Activated CD4-positive, alpha-beta memory T cell treated with anti-CD3 and anti-CD28 coated beads for 36 hours (primary cell): ENCODE results near the gene MRPL11. TPM values are rescaled to one million over a fixed set of nuclear protein-coding genes. Genes with fewer than 3 reads are reported as not detected.

ENCODE experiments used
- CTCF ChIA-PET: fragments of 350-600 bp; sonication (Branson Sonifier 250); formaldehyde crosslinking; loops from one replicate; lab custom pipeline; 2021; ENCODE audit warnings: antibody characterized with exemption, inconsistent platforms; lab: Charles Lee
- POLR2A ChIA-PET: fragments of 350-600 bp; sonication (Branson Sonifier 250); formaldehyde crosslinking; loops from one replicate; lab custom pipeline; 2021; ENCODE audit warnings: antibody characterized with exemption; lab: Charles Lee
- DNase-seq: peaks from one replicate; pipeline ENCODE4 v3.0.0-alpha.2; 2020
- H3K27ac Mint-ChIP-seq: one replicate; pipeline ENCODE4 v1.8.0; 2021; ENCODE audit warnings: mixed read lengths
- H3K27me3 Mint-ChIP-seq: one replicate; pipeline ENCODE4 v1.8.0; 2021; ENCODE audit warnings: mixed read lengths
- H3K36me3 Mint-ChIP-seq: one replicate; pipeline ENCODE4 v1.8.0; 2021; ENCODE audit warnings: mixed read lengths
- H3K4me1 Mint-ChIP-seq: one replicate; pipeline ENCODE4 v1.8.0; 2021; ENCODE audit warnings: low read depth, mixed read lengths
- H3K4me3 Mint-ChIP-seq: one replicate; pipeline ENCODE4 v1.8.0; 2021; ENCODE audit warnings: mild to moderate bottlenecking, mixed read lengths
- H3K9me3 Mint-ChIP-seq: one replicate; pipeline ENCODE4 v1.8.0; 2021; ENCODE audit warnings: mixed read lengths
- intact Hi-C: fragments of 100-400 bp; cut with micrococcal nuclease; formaldehyde crosslinking; loops from one replicate; pipeline ENCODE4 v1.15.1; 2023
- total RNA-seq, 2 experiments: library from RNA; stranded (reverse); gene quantifications; one replicate each; pipeline ENCODE4 v1.2.3, GENCODE V29; 2021

Gene MRPL11
- total RNA-seq, 2 experiments from 2014 or later = 104 to 106 TPM

DNA sequence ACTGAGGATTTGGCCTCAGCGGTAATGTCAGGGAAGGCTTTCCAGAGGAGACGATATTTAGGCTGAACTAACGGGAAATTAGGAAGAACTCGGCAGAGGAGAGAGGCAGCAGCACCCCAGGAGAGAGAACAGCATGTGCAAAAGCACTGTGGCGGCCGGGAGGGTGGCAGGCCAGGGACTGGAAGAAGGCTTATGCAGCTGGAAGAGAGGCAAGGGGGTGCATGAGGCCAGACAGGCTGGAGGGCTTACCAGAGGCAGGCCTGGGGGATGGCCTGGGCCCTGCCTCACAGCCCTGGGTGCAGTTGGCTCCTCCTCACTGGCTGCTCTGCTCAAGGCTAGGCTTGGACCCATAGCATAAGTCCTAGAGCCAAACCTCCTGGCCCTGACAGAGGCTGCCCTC is 25.5 kb downstream of the MRPL11 start:
- POLR2A ChIA-PET = no interaction called here
- CTCF ChIA-PET = interaction anchor here (2.9 kb wide), 1 partner anchor 16 kb away, joined by 12 read pairs; no protein-coding TSS in a partner anchor
- intact Hi-C loops = no loop called here
- Mint-ChIP-seq H3K27me3 (peaks cover 53% of the 10 kb centered on the region), H3K27ac (no peak overlapping the region), H3K9me3 (no peaks in the 10 kb centered on the region), H3K4me3 (no peak overlapping the region), H3K4me1 (peaks cover 21% of the 10 kb centered on the region), H3K36me3 (no peaks in the 10 kb centered on the region)
- DNase-seq = no peak

DNA sequence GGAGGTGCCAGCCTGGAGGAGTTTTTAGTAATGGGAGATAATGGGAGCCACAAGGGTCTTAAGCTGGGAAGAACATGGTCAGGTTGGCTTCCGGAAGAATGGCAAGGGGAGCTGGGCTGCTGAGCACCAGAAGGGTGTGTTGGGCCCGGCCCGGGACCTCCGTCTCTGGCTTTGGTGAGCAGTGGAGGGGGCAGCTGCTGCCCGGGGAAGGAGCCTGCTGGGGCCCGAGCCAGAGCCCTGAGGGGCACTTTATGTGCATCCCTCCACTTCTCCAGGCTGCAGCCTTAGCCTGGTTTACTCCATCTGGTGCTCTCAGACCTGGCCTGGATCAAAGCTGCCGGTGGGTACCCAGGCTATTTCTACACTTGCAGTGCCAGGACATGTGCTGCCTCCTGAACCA is 26.5 kb downstream of the MRPL11 start:
- CTCF ChIA-PET = interaction anchor here (0.7 to 1.7 kb wide), 4 partner anchors 26 to 422 kb away, joined by 3 to 5 read pairs (median 4); partner anchors contain the start of gene MRPL11
- POLR2A ChIA-PET = no interaction called here
- Mint-ChIP-seq H3K4me1 (peaks cover 11% of the 10 kb centered on the region), H3K4me3 (no peak overlapping the region), H3K9me3 (no peaks in the 10 kb centered on the region), H3K27me3 (peaks cover 42% of the 10 kb centered on the region), H3K27ac (no peak overlapping the region), H3K36me3 (no peaks in the 10 kb centered on the region)
- no peak for DNase-seq
- intact Hi-C loops = no loop called here

DNA sequence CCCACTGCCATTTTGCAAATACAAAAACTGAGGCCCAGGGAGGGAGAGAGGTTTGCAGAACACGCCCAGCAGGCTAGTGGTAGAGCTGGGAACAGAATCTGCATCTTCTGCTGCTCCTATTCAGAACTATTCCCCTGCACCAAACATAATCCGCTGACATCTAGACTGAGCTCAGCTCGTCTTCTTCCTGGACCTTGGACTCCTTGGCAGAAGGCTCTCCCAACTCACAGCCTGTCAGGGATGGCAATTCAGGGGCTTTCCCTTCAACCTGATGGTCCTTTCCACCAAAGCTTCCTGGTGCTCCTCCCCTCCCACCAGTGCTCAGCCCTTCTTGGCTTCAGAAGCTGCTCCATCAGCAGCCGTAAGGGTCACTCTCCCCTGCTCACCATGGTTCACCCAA is 27.3 kb downstream of the MRPL11 start:
- POLR2A ChIA-PET = no interaction called here
- CTCF ChIA-PET = interaction anchor here (1.1 to 4.4 kb wide), 4 partner anchors 10 to 267 kb away, joined by 4 to 25 read pairs (median 5); partner anchors contain the start of genes MRPL11 and NPAS4
- Mint-ChIP-seq H3K27ac (no peak overlapping the region), H3K9me3 (no peaks in the 10 kb centered on the region), H3K27me3 (peaks cover 37% of the 10 kb centered on the region), H3K4me1 (peaks cover 4% of the 10 kb centered on the region), H3K4me3 (no peak overlapping the region), H3K36me3 (no peaks in the 10 kb centered on the region)
- intact Hi-C loops = no loop called here
- no peak for DNase-seq

DNA sequence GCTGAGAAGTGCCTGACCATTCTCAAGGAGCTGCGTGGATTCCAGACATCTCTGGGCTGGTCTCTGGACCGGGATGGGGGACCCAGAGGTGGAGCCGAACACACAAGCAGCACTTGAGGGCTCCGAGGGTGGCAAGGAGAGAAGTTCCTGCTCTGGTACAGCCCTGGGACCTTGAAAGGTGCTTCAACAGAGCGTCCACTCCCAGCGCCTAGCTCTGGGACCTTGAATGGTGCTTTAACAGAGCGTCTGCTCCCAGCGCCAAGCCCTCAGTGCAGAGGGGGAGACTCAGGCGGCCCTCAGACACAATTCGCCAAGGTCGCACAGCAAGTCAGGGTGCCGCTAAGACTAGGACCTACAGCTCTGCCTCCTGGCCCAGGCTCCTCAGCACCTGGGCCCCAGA is 28.5 kb downstream of the MRPL11 start:
- Mint-ChIP-seq H3K4me3 (no peak overlapping the region), H3K27me3 (peaks cover 26% of the 10 kb centered on the region), H3K27ac (no peak overlapping the region), H3K36me3 (no peaks in the 10 kb centered on the region), H3K4me1 (peaks cover 4% of the 10 kb centered on the region), H3K9me3 (no peaks in the 10 kb centered on the region)
- DNase-seq = no peak
- ChIA-PET CTCF (interaction anchor here (0.6 to 4.9 kb wide), 6 partner anchors 7 to 273 kb away, joined by 3 to 104 read pairs (median 26); partner anchors contain the start of genes MRPL11, NPAS4 and RBM4B), POLR2A (no interaction called here)
- intact Hi-C loops = no loop called here

DNA sequence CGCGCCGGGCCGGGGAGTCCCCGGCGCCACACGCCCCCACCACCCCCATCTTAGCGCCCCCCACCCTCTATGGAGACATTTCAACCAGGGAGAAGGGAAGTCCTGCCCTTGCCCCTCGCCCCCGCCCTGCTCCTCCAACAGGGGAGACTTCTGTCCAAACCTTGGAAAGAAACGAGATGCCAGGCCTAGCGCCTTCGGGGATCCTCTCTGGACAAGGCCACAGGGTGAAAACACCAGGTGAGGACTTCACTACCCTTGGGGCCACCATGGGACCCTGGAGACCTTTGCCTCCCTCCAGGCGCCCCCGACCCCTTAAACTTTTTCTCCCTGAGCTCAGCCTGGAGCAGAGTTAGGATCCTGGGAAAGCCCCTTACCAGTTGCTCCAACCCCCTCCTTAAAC is 29.4 kb downstream of the MRPL11 start:
- H3K4me3 Mint-ChIP-seq = no peak overlapping the region
- H3K4me1 Mint-ChIP-seq = peaks cover 4% of the 10 kb centered on the region
- H3K36me3 Mint-ChIP-seq = no peaks in the 10 kb centered on the region
- intact Hi-C loops = loop anchor here (2.0 kb wide), 1 partner anchor 30 kb away; the partner anchor contains the start of gene MRPL11
- H3K9me3 Mint-ChIP-seq = no peaks in the 10 kb centered on the region
- ChIA-PET POLR2A (no interaction called here), CTCF (interaction anchor here (0.7 to 4.9 kb wide), 23 partner anchors 8 to 269 kb away, joined by 3 to 104 read pairs (median 5); partner anchors contain the start of genes DPP3, MRPL11, NPAS4 and PELI3)
- H3K27ac Mint-ChIP-seq = no peak overlapping the region
- H3K27me3 Mint-ChIP-seq = peaks cover 18% of the 10 kb centered on the region
- no peak for DNase-seq

DNA sequence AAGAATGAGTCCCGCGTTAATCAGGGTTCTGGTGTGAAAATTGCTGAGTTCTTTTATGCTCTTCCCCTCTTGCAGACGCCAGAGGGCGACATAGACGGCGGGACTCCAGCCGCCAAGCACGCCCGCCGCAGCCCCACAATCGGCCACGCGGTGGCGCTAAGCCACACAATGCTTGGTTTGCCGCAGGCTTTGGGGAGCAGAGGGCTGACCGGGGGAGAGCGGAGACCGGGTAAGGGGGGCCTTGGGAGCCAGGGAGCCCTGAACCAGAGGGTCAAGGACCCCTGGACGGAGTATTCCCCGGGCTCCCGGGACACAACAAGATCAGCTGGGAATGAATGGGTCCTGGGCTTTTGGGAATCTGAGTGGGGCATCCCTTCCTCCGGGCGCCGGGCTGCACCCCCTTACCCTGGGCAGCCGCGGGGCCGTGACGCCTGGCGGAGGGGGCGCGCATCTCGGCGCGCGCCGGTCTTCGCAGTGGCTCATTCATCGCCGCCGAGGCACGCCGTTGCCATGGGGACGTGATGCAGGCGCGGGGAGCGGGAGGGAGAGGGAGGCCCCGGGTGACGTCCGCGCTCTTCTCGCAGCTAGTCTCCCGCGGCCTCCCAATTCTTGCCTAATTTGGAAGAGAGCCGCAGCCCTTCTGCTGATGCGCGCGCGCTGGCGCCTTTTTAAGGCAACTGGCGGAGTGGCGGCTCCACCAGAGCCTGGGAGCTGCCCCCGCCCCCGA is 30.0 kb downstream of the MRPL11 start:
- POLR2A ChIA-PET = no interaction called here
- peak overlapping the region; percentile 67 for H3K4me3 Mint-ChIP-seq
- CTCF ChIA-PET = interaction anchor here (0.6 to 4.9 kb wide), 25 partner anchors 8 to 691 kb away, joined by 3 to 104 read pairs (median 4); partner anchors contain the start of genes DPP3, MRPL11, NPAS4 and PELI3
- no peaks in the 10 kb centered on the region for H3K36me3 Mint-ChIP-seq
- H3K27ac Mint-ChIP-seq = no peak overlapping the region
- peaks cover 4% of the 10 kb centered on the region for H3K4me1 Mint-ChIP-seq
- DNase-seq = peak; percentile 93
- no peaks in the 10 kb centered on the region for H3K9me3 Mint-ChIP-seq
- intact Hi-C loops = loop anchor here (1.0 to 2.0 kb wide), 5 partner anchors 10 to 270 kb away; partner anchors contain the start of genes DPP3 and MRPL11
- H3K27me3 Mint-ChIP-seq = peaks cover 17% of the 10 kb centered on the region

DNA sequence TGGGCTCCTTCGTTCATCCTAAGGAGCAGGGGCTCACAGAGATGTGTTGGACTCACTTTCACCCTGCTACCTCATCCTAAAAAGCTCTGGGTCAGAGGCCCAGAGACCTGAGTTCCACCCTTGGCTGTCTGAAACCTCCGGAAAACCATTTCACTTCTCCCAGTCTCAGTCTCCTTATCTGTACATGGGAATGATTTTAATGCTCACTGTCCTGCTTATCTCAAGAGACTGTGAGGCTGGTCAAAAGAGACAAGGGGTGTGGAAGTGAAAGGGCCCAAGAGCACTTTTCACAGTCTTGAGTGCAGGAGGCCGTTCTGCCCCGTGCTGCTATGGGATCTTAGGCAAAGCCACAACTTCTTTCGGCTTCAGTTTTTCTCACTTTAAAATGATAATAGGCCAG is 31.0 kb downstream of the MRPL11 start:
- Mint-ChIP-seq H3K9me3 (no peaks in the 10 kb centered on the region), H3K4me1 (peaks cover 4% of the 10 kb centered on the region), H3K4me3 (no peak overlapping the region), H3K27ac (no peak overlapping the region), H3K27me3 (peaks cover 12% of the 10 kb centered on the region), H3K36me3 (no peaks in the 10 kb centered on the region)
- DNase-seq = no peak
- ChIA-PET CTCF (interaction anchor here (0.7 to 4.9 kb wide), 14 partner anchors 10 to 390 kb away, joined by 3 to 104 read pairs (median 8); partner anchors contain the start of genes DPP3, MRPL11, NPAS4 and RBM4B), POLR2A (no interaction called here)
- intact Hi-C loops = loop anchor here (1.0 to 2.0 kb wide), 5 partner anchors 11 to 271 kb away; partner anchors contain the start of genes DPP3 and MRPL11

DNA sequence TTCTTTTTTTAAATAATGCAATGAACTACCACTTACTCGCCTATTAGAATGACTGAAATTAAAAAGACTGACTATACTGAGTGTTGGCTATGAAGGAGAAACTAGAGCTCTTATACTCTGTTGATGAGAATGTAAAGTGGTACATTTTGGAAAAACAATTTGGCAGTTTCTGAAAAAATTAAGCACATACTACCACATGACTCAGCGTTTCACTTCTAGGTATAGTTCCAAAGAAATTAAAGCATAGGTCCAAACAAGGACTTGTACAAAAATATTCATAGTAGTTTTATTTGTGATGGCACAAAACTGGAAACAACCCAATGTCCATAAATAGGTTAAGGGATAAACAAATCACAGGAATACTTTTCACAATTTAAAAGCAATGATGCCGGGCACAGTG is 44.7 kb downstream of the MRPL11 start:
- Mint-ChIP-seq H3K27ac (no peak overlapping the region), H3K4me3 (no peak overlapping the region), H3K27me3 (peaks cover 5% of the 10 kb centered on the region), H3K4me1 (no peaks in the 10 kb centered on the region), H3K9me3 (no peaks in the 10 kb centered on the region), H3K36me3 (no peaks in the 10 kb centered on the region)
- ChIA-PET CTCF (no interaction called here), POLR2A (no interaction called here)
- DNase-seq = no peak
- intact Hi-C loops = no loop called here

DNA sequence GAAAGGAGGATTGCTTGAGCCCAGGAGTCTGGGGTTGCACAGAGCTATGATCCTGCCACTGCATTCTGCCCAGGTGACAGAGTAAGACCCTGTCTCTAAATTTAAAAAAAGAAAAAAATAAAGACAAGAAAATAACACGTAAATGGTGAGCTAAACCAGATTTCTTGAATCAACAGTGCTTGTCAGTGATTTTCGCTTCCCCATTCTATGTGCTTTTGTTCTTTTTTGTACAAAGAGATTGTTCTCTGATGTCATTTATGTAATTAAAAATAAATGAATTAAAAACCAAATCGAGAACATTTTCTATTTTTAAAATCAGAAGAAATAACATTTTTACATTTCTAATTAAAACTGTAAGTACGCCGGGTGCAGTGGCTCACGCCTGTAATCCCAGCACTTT is 47.3 kb downstream of the MRPL11 start:
- POLR2A ChIA-PET = no interaction called here
- Mint-ChIP-seq H3K9me3 (no peaks in the 10 kb centered on the region), H3K27ac (no peak overlapping the region), H3K27me3 (peaks cover 4% of the 10 kb centered on the region), H3K36me3 (no peaks in the 10 kb centered on the region), H3K4me1 (peaks cover 4% of the 10 kb centered on the region), H3K4me3 (no peak overlapping the region)
- CTCF ChIA-PET = interaction anchor here (1.0 to 3.3 kb wide), 3 partner anchors 14 to 79 kb away, joined by 3 to 45 read pairs (median 4); no protein-coding TSS in a partner anchor
- no peak for DNase-seq
- intact Hi-C loops = no loop called here

DNA sequence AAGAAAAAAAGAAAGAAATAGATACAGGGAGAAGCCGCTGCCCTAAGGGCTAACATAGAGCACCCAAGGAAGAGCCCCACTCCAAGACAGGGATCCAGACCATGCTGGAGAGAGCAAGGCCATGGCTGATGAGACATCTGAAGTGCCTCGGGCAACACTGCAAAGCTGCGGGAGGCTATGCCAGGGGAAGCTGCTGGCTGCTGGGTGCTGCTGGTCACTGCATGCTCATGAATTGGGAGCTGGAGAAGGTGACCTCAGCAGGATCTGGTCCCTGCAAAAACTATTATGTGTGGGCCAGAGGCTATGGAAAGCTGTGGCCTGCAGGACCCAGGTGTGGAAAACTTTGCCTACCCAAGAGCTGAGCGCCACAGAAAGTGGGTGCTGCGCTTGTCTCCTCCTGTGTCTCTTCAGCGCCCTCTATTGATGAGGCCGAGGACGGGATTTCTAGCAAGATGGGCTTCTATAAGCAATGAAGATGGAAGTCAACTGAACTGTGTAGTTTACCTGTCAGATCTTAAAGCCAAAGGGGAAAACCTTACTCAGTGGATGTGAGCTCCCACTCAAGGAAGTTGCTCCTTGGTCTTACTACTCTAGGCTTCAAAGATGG is 49.8 kb downstream of the MRPL11 start:
- Mint-ChIP-seq H3K4me1 (peaks cover 8% of the 10 kb centered on the region), H3K9me3 (no peaks in the 10 kb centered on the region), H3K4me3 (no peak overlapping the region), H3K27me3 (peaks cover under 1% of the 10 kb centered on the region), H3K36me3 (no peaks in the 10 kb centered on the region), H3K27ac (no peak overlapping the region)
- DNase-seq = peak; percentile 82
- ChIA-PET CTCF (interaction anchor here (0.6 to 3.3 kb wide), 33 partner anchors 10 to 669 kb away, joined by 3 to 45 read pairs (median 4); partner anchors contain the start of genes MRPL11, NPAS4, PELI3 and SLC29A2), POLR2A (no interaction called here)
- intact Hi-C loops = loop anchor here (1.0 to 5.0 kb wide), 2 partner anchors 42 to 78 kb away; partner anchors contain the start of genes B4GAT1 and BRMS1

DNA sequence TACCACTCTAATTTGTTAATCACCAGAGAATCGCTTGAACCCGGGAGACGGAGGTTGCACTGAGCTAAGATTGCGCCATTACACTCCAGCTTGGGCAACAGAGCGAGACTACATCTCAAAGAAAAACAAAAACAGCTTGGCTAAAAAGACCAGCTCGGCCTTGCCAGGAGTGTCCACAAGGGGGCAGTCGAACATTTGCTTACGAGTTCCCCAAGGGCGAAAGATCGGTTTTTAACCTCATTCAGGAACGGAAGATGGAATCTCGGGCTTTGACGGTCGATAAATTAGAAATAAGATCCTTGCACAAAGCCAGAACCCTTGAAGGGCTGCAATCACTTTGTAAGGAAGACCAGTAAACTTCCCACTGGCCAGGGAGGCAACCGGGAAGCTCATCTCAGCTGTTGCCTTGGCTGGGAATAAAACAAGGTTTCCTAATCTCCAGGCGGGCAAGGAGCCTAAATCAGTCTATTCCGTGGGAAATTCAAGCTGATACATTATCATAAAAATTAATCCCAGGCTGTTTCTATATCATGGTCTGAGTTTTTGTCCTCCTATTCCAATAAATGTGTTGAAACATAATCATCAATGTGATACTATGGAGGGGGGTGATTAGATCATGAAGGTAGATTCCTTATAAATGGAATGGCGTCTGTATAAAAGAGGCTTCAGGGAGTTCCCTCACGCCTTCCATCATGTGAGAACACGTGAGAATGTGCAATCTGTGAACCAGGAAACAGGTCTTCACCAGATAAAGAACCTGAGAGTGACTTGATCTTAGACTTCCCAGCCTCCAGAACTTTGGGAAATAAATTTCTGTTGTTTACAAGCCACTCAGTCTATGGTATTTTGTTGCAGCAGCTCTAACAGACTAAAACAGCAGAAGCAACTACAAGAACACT is 52.2 kb downstream of the MRPL11 start:
- H3K36me3 Mint-ChIP-seq = no peaks in the 10 kb centered on the region
- ChIA-PET CTCF (interaction anchor here (0.6 to 2.8 kb wide), 43 partner anchors 9 to 590 kb away, joined by 3 to 34 read pairs (median 4); partner anchors contain the start of genes B4GAT1, BBS1, BRMS1 and CCDC87), POLR2A (interaction anchor here (1.4 kb wide), 1 partner anchor 74 kb away, joined by 4 read pairs; no protein-coding TSS in a partner anchor)
- peak; percentile 88 for DNase-seq
- H3K4me1 Mint-ChIP-seq = peaks cover 8% of the 10 kb centered on the region
- peak overlapping the region; percentile 1 for H3K4me3 Mint-ChIP-seq
- H3K27me3 Mint-ChIP-seq = peaks cover 1% of the 10 kb centered on the region
- intact Hi-C loops = loop anchor here (2.0 to 5.0 kb wide), 2 partner anchors 14 to 39 kb away; partner anchors contain the start of genes B4GAT1 and BRMS1
- no peak overlapping the region for H3K27ac Mint-ChIP-seq
- H3K9me3 Mint-ChIP-seq = no peaks in the 10 kb centered on the region
